WERI-Rb-1 (cell line): Measurements from ENCODE around the gene KDM4B.
"Not testable (repeated sequence)": the region's sequence is repeated elsewhere in the genome, so short reads cannot be mapped to it uniquely, and the experiment has no call there.

Experiments used
- DNase-seq: peaks from one replicate; pipeline ENCODE4 v3.0.0-alpha.2; 2020
- H3K27ac ChIP-seq: fragments of 250-450 bp; sonication (Bioruptor Pico); 2 replicates; pipeline ENCODE4 v1.5.1; 2020; ENCODE audit warnings: mild to moderate bottlenecking, moderate library complexity
- H3K27me3 ChIP-seq: fragments of 250-450 bp; sonication (Bioruptor Pico); 2 replicates; pipeline ENCODE4 v1.5.1; 2021; ENCODE audit warnings: mild to moderate bottlenecking, low read depth, moderate library complexity; ENCODE audit not compliant: insufficient read depth, severe bottlenecking
- H3K36me3 ChIP-seq: fragments of 250-450 bp; sonication (Bioruptor Pico); 2 replicates; pipeline ENCODE4 v1.5.1; 2020; ENCODE audit warnings: mild to moderate bottlenecking, moderate library complexity
- H3K4me3 ChIP-seq: 2 replicates; pipeline ENCODE4 v1.5.1; 2011; ENCODE audit warnings: low read depth, mild to moderate bottlenecking, control low read depth, low read length
- H3K9me3 ChIP-seq: fragments of 250-450 bp; sonication (Bioruptor Pico); 2 replicates; pipeline ENCODE4 v1.5.1; 2021; ENCODE audit warnings: mild to moderate bottlenecking, moderate library complexity; ENCODE audit not compliant: severe bottlenecking
- TF ChIP-seq, protein P1 (sequence below): IDR thresholded peaks from 2 replicates; pipeline ENCODE4 v1.5.1; 2011; ENCODE audit warnings: low read depth, mild to moderate bottlenecking, control low read depth, inconsistent platforms, low read length

Gene KDM4B

GRCh38 chr19:5191091-5191490 is 222.2 kb downstream of the KDM4B start:
- TF ChIP-seq, protein P1, sequence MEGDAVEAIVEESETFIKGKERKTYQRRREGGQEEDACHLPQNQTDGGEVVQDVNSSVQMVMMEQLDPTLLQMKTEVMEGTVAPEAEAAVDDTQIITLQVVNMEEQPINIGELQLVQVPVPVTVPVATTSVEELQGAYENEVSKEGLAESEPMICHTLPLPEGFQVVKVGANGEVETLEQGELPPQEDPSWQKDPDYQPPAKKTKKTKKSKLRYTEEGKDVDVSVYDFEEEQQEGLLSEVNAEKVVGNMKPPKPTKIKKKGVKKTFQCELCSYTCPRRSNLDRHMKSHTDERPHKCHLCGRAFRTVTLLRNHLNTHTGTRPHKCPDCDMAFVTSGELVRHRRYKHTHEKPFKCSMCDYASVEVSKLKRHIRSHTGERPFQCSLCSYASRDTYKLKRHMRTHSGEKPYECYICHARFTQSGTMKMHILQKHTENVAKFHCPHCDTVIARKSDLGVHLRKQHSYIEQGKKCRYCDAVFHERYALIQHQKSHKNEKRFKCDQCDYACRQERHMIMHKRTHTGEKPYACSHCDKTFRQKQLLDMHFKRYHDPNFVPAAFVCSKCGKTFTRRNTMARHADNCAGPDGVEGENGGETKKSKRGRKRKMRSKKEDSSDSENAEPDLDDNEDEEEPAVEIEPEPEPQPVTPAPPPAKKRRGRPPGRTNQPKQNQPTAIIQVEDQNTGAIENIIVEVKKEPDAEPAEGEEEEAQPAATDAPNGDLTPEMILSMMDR: no peak
- Histone ChIP-seq H3K4me3 (no peak overlapping the region), H3K36me3 (no peaks in the 10 kb centered on the region), H3K9me3 (no peaks in the 10 kb centered on the region), H3K27me3 (no peaks in the 10 kb centered on the region), H3K27ac (no peak overlapping the region)
- DNase-seq: no peak

DNA sequence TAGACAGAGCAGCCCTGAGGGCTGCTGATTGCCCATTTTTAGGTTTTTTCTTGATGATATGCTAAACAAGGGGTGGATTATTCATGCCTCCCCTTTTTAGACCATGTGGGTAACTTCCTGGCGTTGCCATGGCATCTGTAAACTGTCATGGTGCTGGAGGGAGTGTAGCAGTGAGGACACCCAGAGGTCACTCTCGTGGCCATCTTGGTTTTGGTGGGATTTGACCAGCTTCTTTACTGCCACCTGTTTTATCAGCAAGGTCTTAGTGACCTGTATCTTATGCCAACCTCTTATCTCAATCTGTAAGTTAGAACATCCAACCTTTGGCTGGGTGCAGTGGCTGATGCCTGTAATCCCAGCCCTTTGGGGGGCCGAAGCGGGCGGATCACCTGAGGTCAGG is 223.7 kb downstream of the KDM4B start:
- no peaks in the 10 kb centered on the region for H3K36me3 ChIP-seq
- no peak for DNase-seq
- no peaks in the 10 kb centered on the region for H3K27me3 ChIP-seq
- no peaks in the 10 kb centered on the region for H3K9me3 ChIP-seq
- no peak overlapping the region for H3K27ac ChIP-seq
- TF ChIP-seq, protein P1: no peak
- no peak overlapping the region for H3K4me3 ChIP-seq

DNA sequence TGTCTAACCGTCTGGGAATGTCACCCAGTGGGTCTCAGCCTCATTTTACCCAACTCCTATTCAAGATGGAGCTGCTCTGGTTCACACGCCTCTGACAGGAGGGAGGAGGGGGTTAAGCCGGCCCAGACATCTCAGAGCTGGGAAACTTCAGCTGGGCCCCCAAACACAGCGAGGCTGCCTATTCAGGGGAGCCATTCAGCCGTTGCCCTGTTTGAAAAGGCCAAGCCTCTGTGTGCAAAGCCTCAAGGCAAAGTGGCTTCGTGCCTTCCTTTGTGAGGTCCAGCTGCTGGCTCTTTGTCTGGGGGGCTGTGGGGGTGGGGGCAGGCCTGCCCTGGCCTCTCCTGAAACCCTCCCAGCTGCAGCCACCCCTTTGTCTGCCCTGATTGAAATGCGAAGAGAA is 224.3 kb downstream of the KDM4B start:
- Histone ChIP-seq H3K27ac (no peak overlapping the region), H3K9me3 (no peaks in the 10 kb centered on the region), H3K4me3 (no peak overlapping the region), H3K27me3 (no peaks in the 10 kb centered on the region), H3K36me3 (no peaks in the 10 kb centered on the region)
- no peak for DNase-seq
- TF ChIP-seq, protein P1: no peak

DNA sequence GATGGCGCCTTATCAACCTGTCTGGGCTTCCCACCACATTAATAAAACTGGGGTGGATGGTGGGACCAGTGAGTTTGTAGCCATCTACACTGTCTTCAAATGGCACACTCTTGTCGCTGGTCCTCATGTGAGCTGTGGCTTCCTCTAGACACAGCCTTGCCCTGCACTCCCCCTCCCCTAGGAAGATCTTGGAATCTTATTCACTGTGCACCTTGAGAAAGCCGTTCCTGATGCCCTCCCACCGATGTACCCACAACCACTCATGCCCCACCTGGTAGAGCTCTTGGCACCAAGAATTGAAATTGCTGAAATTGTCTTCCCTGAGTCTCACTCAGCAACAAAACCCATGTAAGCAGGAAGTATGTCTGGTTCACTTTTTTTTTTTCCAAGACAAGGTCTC is 225.7 kb downstream of the KDM4B start:
- Histone ChIP-seq H3K4me3 (no peak overlapping the region), H3K27me3 (no peaks in the 10 kb centered on the region), H3K36me3 (no peaks in the 10 kb centered on the region), H3K27ac (no peak overlapping the region), H3K9me3 (no peaks in the 10 kb centered on the region)
- DNase-seq: no peak
- TF ChIP-seq, protein P1: no peak

GRCh38 chr19:5195587-5195986 is 226.7 kb downstream of the KDM4B start:
- not testable (repeated sequence) for H3K4me3 ChIP-seq, DNase-seq, H3K27ac ChIP-seq, H3K9me3 ChIP-seq, H3K27me3 ChIP-seq, H3K36me3 ChIP-seq

- Histone ChIP-seq H3K9me3 (peaks cover 2% of the 10 kb centered on the region), H3K27me3 (no peaks in the 10 kb centered on the region), H3K4me3 (no peak overlapping the region), H3K27ac (no peak overlapping the region), H3K36me3 (no peaks in the 10 kb centered on the region)
- no peak for DNase-seq
- TF ChIP-seq, protein P1: no peak
Observed at GRCh38 chr19:5196832-5197231, 227.9 kb downstream of the KDM4B start.

DNA sequence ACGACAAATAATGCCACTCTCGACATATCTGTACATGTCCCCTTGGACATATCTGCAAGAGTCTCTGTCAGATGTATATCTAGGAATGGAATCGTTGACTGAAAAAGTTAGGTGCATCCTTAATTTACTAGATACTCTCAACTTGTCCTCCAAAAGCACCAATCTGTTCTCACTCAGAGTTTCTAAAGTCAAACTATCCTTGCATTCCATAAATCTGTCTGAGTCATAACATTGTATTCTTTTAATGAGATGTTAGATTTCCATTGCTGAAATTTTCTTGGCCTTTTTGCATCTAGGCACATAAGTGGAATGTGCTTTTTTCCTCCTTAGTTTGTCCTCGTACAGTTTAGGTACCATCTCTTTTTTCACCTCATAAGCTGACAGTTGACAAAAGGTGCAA is 231.9 kb downstream of the KDM4B start:
- H3K9me3 ChIP-seq: peaks cover 4% of the 10 kb centered on the region
- H3K27ac ChIP-seq: no peak overlapping the region
- H3K27me3 ChIP-seq: no peaks in the 10 kb centered on the region
- H3K4me3 ChIP-seq: no peak overlapping the region
- no peak for DNase-seq
- peaks cover 5% of the 10 kb centered on the region for H3K36me3 ChIP-seq
- TF ChIP-seq, protein P1: no peak
